GM12878 (cell line): ENCODE data around the gene TNFRSF9. TPM values are rescaled to one million over a fixed set of nuclear protein-coding genes. Genes with fewer than 3 reads are reported as not detected.
A peak's percentile ranks its signal among the peaks of the same experiment; 100 is the strongest.

Experiments used
- ATAC-seq: fragments of 200-7000 bp; cut with Tn5 transposase; 3 replicates; pipeline ENCODE4 v1.9.1; 2020; ENCODE audit warnings: mild to moderate bottlenecking, moderate library complexity
- BruUV-seq: library from RNA; stranded (reverse); fragments of 400-500 nt; replicated peaks from 2 replicates; lab custom pipeline; 2021; lab: Mats Ljungman, UMichigan
- CTCF ChIA-PET: fragments of 300-600 bp; sonication (Branson Sonifier 250); formaldehyde crosslinking; extraction: SDS; loops from one replicate; lab custom pipeline; 2021; ENCODE audit warnings: inconsistent platforms; lab: Yijun Ruan, JAX
- POLR2A ChIA-PET: fragments of 350-600 bp; formaldehyde crosslinking; extraction: SDS; loops from one replicate; lab custom pipeline; 2021; ENCODE audit warnings: inconsistent platforms; lab: Charles Lee
- RAD21 ChIA-PET: fragments of 300-600 bp; sonication (Branson Sonifier 250); formaldehyde crosslinking; loops from one replicate; lab custom pipeline; 2023; ENCODE audit warnings: antibody characterized with exemption; ENCODE audit not compliant: unreplicated experiment; lab: Charles Lee
- SMC1A ChIA-PET: fragments of 300-600 bp; sonication (Branson Sonifier 250); formaldehyde crosslinking; loops from one replicate; lab custom pipeline; 2023; ENCODE audit not compliant: unreplicated experiment, uncharacterized antibody; lab: Charles Lee
- DNase-seq: peaks from one replicate; pipeline ENCODE4 v3.0.0-alpha.2; 2011; ENCODE audit warnings: low read depth, low spot score
- FAIRE-seq: peaks from 3 replicates; lab custom pipeline; 2011; peaks lifted over from hg19 to GRCh38; lab: Jason Lieb, UNC
- H2AFZ ChIP-seq: 2 replicates; pipeline ENCODE4 v1.6.0; 2011; ENCODE audit warnings: low read depth, low read length, control low read depth; ENCODE audit not compliant: control insufficient read depth
- H3K27ac ChIP-seq: 2 replicates; pipeline ENCODE4 v1.5.1; 2011; ENCODE audit warnings: control low read depth; ENCODE audit not compliant: control insufficient read depth, insufficient read depth
- H3K27me3 ChIP-seq, 2 experiments: replicated peaks in 1 of 2; 2 replicates each; pipeline versions ENCODE4 v1.6.0 to v1.6.1; 2011; ENCODE audit warnings: low read length in 1 of 2; ENCODE audit not compliant: control insufficient read depth in 2 of 2, insufficient read depth in 2 of 2
- H3K36me3 ChIP-seq, 2 experiments: 2 replicates each; pipeline ENCODE4 v1.5.1; 2011; ENCODE audit warnings: low read length in 1 of 2; ENCODE audit not compliant: control insufficient read depth in 2 of 2, insufficient read depth in 2 of 2
- H3K4me1 ChIP-seq: 2 replicates; pipeline ENCODE4 v1.6.1; 2011; ENCODE audit warnings: mild to moderate bottlenecking, low read length, moderate library complexity, mixed read lengths; ENCODE audit not compliant: control insufficient read depth, insufficient read depth
- H3K4me2 ChIP-seq: 2 replicates; pipeline ENCODE4 v1.6.0; 2011; ENCODE audit warnings: control low read depth; ENCODE audit not compliant: control insufficient read depth, insufficient read depth
- H3K4me3 ChIP-seq: fragments of 200-600 bp; sonication (generic); 2 replicates; pipeline ENCODE4 v1.5.1; 2016
- H3K79me2 ChIP-seq: 2 replicates; pipeline ENCODE4 v1.6.0; 2011; ENCODE audit warnings: low read length; ENCODE audit not compliant: control insufficient read depth, insufficient read depth
- H3K9ac ChIP-seq: 2 replicates; pipeline ENCODE4 v1.8.0; 2011; ENCODE audit warnings: low read length, control low read depth, mixed read lengths; ENCODE audit not compliant: control insufficient read depth, insufficient read depth
- H3K9me3 ChIP-seq: replicated peaks from 3 replicates; pipeline ENCODE4 v1.5.1; 2011; ENCODE audit warnings: mild to moderate bottlenecking, low read length; ENCODE audit not compliant: control insufficient read depth, insufficient read depth
- H4K20me1 ChIP-seq: 2 replicates; pipeline ENCODE4 v1.6.0; 2011; ENCODE audit not compliant: control insufficient read depth, insufficient read depth
- BRCA1 ChIP-seq: IDR thresholded peaks from 2 replicates; pipeline ENCODE4 v1.6.1; 2011; ENCODE audit warnings: low read depth, low read length, improper control_type of control experiment
- E4F1 ChIP-seq: fragments of 450-650 bp; IDR thresholded peaks from 2 replicates; pipeline ENCODE4 v1.6.1; 2018; ENCODE audit warnings: borderline replicate concordance, mild to moderate bottlenecking; ENCODE audit not compliant: partially characterized antibody
- HDAC6 ChIP-seq: fragments of 200-600 bp; sonication (generic); IDR thresholded peaks from one replicate; pipeline ENCODE4 v1.8.0; 2017; ENCODE audit warnings: antibody characterized with exemption; ENCODE audit not compliant: unreplicated experiment
- JUND ChIP-seq: IDR thresholded peaks from 2 replicates; pipeline ENCODE4 v1.6.1; 2012; ENCODE audit warnings: low read depth, mild to moderate bottlenecking, low read length, improper control_type of control experiment, moderate library complexity
- MYB ChIP-seq: fragments of 150-350 bp; IDR thresholded peaks from 2 replicates; pipeline ENCODE4 v1.6.1; 2014; ENCODE audit warnings: mild to moderate bottlenecking, low read depth, low read length, borderline replicate concordance
- PML ChIP-seq: IDR thresholded peaks from 2 replicates; pipeline ENCODE4 v1.6.1; 2012; ENCODE audit warnings: low read length, inconsistent platforms
- POLR2AphosphoS2 ChIP-seq: IDR thresholded peaks from 2 replicates; pipeline ENCODE4 v1.6.1; 2011; ENCODE audit warnings: low read depth, mild to moderate bottlenecking, low read length, improper control_type of control experiment, moderate library complexity
- SPI1 ChIP-seq: IDR thresholded peaks from 2 replicates; pipeline ENCODE4 v1.6.1; 2011; ENCODE audit warnings: low read depth, mild to moderate bottlenecking, low read length, moderate library complexity, borderline replicate concordance; ENCODE audit not compliant: insufficient read depth
- SREBF2 ChIP-seq: IDR thresholded peaks from 2 replicates; pipeline ENCODE4 v1.6.1; 2012; ENCODE audit warnings: mild to moderate bottlenecking, low read length
- TCF7 ChIP-seq: IDR thresholded peaks from 2 replicates; pipeline ENCODE4 v1.6.1; 2014; ENCODE audit warnings: antibody characterized with exemption, borderline replicate concordance
- WGBS: methylation state at CpG from one replicate; pipeline ENCODE4 v1.1.6; 2016; ENCODE audit warnings: low lambda C conversion rate; ENCODE audit not compliant: insufficient replicate concordance, insufficient coverage; ENCODE audit errors: missing lambda C conversion rate; 5-methylcytosine and 5-hydroxymethylcytosine counted together
- in situ Hi-C: fragments of 300-500 bp; cut with MboI; formaldehyde crosslinking; loops from 9 replicates; pipeline ENCODE4 v1.14.3; 2018; ENCODE audit warnings: mixed read lengths
- intact Hi-C: fragments of 100-400 bp; cut with micrococcal nuclease; formaldehyde crosslinking; loops from one replicate; pipeline ENCODE4 v1.14.2; 2022; ENCODE audit not compliant: unreplicated experiment
- polyA plus RNA-seq, 11 experiments: library from polyadenylated mRNA; depleted of rRNA in 4 of 11; unstranded in 6 of 11; stranded (reverse) in 5 of 11; fragments of >200 nt; fragmentation: Nextera tagmentation in 4 of 11; fragmentation: Illumina TruSeq in 1 of 11; extraction: Ambion mirVana in 4 of 11; extraction: Trizol in 1 of 11; gene quantifications; 1 replicate in 1 of 11; 2 replicates in 10 of 11; pipeline versions ENCODE4 v1.2.1 to v1.2.3, GENCODE V29; 2011 to 2016; ENCODE audit warnings: inconsistent platforms in 2 of 11, missing spikeins in 2 of 11, low read depth in 1 of 11
- total RNA-seq, 4 experiments: library from RNA; depleted of rRNA in 3 of 4; stranded (reverse); fragments of >200 nt in 3 of 4; fragmentation: Illumina TruSeq in 1 of 4; extraction: Trizol in 1 of 4; gene quantifications; 2 replicates each; pipeline versions ENCODE4 v1.2.1 to v1.2.3, GENCODE V29; 2013 to 2021
- TF ChIP-seq, protein P1 (sequence below): fragments of 450-650 bp; IDR thresholded peaks from 2 replicates; pipeline ENCODE4 v1.6.1; 2017; ENCODE audit warnings: antibody characterized with exemption, mild to moderate bottlenecking, moderate library complexity
- TF ChIP-seq, protein P2 (sequence below), 3 experiments: IDR thresholded peaks in 2 of 3; conservative IDR thresholded peaks in 1 of 3; 2 replicates each; pipeline ENCODE4 v1.5.1; 2011; ENCODE audit warnings: low read depth in 3 of 3, low read length in 3 of 3, mild to moderate bottlenecking in 3 of 3, control low read depth in 2 of 3, moderate library complexity in 2 of 3, inconsistent platforms in 1 of 3, mixed read lengths in 1 of 3; ENCODE audit not compliant: control insufficient read depth in 2 of 3, insufficient read depth in 1 of 3; ENCODE audit errors: extremely low read depth in 1 of 3
- TF ChIP-seq, protein P3 (sequence below): fragments of 450-650 bp; IDR thresholded peaks from 2 replicates; pipeline ENCODE4 v1.6.1; 2018; ENCODE audit warnings: mild to moderate bottlenecking, low read depth, moderate library complexity; ENCODE audit not compliant: partially characterized antibody

Gene TNFRSF9
- total and polyA plus RNA-seq, 10 of the 15 experiments (the other 5 are each of a cell fraction or from before 2014, with no cell fraction given), result 2.0 to 25.6 (median 5.8) TPM

DNA sequence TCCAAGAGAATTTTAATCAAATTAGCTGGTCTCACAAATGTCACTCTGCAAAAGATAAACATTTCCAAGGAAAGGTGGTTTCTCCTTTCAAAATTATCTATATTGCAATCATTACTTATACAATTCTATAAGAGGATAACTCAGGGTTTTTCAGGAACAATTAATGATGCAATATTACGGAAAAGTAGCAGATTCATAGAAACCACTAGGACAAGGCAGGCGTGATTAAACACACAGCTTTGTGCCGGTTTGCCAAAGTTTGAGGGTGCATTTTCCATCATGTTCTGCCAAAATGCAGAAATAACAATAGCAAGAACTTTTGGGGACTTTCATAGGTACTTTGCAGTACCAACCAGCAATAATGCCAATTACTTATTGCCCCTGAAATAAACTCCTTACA is 605 bp downstream of the TNFRSF9 start:
- no peaks in the 10 kb centered on the region for H3K79me2 ChIP-seq
- RAD21 ChIA-PET, result interaction anchor here (0.8 kb wide), 1 partner anchor 75 kb away, joined by 4 read pairs; no protein-coding TSS in a partner anchor
- peaks cover 5 to 8% of the 10 kb centered on the region in 2 experiments; a peak in 3 of 4 replicates for H3K27me3 ChIP-seq
- H3K9ac ChIP-seq, result no peak overlapping the region
- no peak overlapping the region for H2AFZ ChIP-seq
- H3K4me1 ChIP-seq, result peaks cover 5% of the 10 kb centered on the region; the same call in 1 of the 2 replicates
- H3K4me2 ChIP-seq, result no peak overlapping the region
- no peak for DNase-seq
- POLR2A ChIA-PET, result interaction anchor here (0.6 to 2.1 kb wide), 5 partner anchors 9 to 1239 kb away, joined by 4 to 9 read pairs (median 5); partner anchors contain the start of gene PARK7
- no peak overlapping the region for H3K4me3 ChIP-seq
- WGBS, result 85% methylated on average over 3 of the region's 3 CpGs
- H3K27ac ChIP-seq, result no peak overlapping the region
- CTCF ChIA-PET, result interaction anchor here (1.0 to 2.2 kb wide), 7 partner anchors 8 to 273 kb away, joined by 3 to 8 read pairs (median 4); partner anchors contain the start of gene PARK7
- SMC1A ChIA-PET, result interaction anchor here (0.8 to 2.3 kb wide), 9 partner anchors 9 to 272 kb away, joined by 3 to 9 read pairs (median 3); partner anchors contain the start of gene PARK7
- H3K36me3 ChIP-seq, result no peaks in the 10 kb centered on the region
- in situ Hi-C loops (no loop called here), intact Hi-C loops (no loop called here)
- BruUV-seq, result TSS peak; percentile 78
- ATAC-seq, result no peak
- H4K20me1 ChIP-seq, result no peaks in the 10 kb centered on the region
- FAIRE-seq, result no peak
- no peaks in the 10 kb centered on the region for H3K9me3 ChIP-seq
- TF ChIP-seq JUND (no peak), SPI1 (no peak), MYB (no peak), SREBF2 (no peak), POLR2AphosphoS2 (no peak), BRCA1 (no peak), E4F1 (no peak), HDAC6 (no peak), TCF7 (no peak), PML (no peak)
- TF ChIP-seq, protein P1, sequence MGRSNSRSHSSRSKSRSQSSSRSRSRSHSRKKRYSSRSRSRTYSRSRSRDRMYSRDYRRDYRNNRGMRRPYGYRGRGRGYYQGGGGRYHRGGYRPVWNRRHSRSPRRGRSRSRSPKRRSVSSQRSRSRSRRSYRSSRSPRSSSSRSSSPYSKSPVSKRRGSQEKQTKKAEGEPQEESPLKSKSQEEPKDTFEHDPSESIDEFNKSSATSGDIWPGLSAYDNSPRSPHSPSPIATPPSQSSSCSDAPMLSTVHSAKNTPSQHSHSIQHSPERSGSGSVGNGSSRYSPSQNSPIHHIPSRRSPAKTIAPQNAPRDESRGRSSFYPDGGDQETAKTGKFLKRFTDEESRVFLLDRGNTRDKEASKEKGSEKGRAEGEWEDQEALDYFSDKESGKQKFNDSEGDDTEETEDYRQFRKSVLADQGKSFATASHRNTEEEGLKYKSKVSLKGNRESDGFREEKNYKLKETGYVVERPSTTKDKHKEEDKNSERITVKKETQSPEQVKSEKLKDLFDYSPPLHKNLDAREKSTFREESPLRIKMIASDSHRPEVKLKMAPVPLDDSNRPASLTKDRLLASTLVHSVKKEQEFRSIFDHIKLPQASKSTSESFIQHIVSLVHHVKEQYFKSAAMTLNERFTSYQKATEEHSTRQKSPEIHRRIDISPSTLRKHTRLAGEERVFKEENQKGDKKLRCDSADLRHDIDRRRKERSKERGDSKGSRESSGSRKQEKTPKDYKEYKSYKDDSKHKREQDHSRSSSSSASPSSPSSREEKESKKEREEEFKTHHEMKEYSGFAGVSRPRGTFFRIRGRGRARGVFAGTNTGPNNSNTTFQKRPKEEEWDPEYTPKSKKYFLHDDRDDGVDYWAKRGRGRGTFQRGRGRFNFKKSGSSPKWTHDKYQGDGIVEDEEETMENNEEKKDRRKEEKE, result no peak
- TF ChIP-seq, protein P2, sequence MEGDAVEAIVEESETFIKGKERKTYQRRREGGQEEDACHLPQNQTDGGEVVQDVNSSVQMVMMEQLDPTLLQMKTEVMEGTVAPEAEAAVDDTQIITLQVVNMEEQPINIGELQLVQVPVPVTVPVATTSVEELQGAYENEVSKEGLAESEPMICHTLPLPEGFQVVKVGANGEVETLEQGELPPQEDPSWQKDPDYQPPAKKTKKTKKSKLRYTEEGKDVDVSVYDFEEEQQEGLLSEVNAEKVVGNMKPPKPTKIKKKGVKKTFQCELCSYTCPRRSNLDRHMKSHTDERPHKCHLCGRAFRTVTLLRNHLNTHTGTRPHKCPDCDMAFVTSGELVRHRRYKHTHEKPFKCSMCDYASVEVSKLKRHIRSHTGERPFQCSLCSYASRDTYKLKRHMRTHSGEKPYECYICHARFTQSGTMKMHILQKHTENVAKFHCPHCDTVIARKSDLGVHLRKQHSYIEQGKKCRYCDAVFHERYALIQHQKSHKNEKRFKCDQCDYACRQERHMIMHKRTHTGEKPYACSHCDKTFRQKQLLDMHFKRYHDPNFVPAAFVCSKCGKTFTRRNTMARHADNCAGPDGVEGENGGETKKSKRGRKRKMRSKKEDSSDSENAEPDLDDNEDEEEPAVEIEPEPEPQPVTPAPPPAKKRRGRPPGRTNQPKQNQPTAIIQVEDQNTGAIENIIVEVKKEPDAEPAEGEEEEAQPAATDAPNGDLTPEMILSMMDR (IDR thresholded peaks at IDR 0.05 in 2 of 3, conservative IDR thresholded peaks at IDR 0.05 in 1 of 3; ENCODE audit: control insufficient read depth in 2 of 3, extremely low read depth in 1 of 3, insufficient read depth in 1 of 3, low read depth in 3 of 3, low read length in 3 of 3), result no peak
- TF ChIP-seq, protein P3, sequence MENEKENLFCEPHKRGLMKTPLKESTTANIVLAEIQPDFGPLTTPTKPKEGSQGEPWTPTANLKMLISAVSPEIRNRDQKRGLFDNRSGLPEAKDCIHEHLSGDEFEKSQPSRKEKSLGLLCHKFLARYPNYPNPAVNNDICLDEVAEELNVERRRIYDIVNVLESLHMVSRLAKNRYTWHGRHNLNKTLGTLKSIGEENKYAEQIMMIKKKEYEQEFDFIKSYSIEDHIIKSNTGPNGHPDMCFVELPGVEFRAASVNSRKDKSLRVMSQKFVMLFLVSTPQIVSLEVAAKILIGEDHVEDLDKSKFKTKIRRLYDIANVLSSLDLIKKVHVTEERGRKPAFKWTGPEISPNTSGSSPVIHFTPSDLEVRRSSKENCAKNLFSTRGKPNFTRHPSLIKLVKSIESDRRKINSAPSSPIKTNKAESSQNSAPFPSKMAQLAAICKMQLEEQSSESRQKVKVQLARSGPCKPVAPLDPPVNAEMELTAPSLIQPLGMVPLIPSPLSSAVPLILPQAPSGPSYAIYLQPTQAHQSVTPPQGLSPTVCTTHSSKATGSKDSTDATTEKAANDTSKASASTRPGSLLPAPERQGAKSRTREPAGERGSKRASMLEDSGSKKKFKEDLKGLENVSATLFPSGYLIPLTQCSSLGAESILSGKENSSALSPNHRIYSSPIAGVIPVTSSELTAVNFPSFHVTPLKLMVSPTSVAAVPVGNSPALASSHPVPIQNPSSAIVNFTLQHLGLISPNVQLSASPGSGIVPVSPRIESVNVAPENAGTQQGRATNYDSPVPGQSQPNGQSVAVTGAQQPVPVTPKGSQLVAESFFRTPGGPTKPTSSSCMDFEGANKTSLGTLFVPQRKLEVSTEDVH, result no peak
